GM13977 (cell line): ENCODE data around the gene FIGNL2.

Experiments used
- DNase-seq: peaks from one replicate; pipeline ENCODE4 v3.0.0; 2012; ENCODE audit warnings: low spot score
- in situ Hi-C: fragments of 300-500 bp; cut with MboI; formaldehyde crosslinking; loops from one replicate; pipeline ENCODE4 v1.12.0; 2022; ENCODE audit warnings: low sequenced_read_pairs, low pct_unique_long_range_greater_than_20kb, mixed read lengths, inconsistent platforms; ENCODE audit not compliant: unreplicated experiment
- TF ChIP-seq, protein P1 (sequence below): IDR thresholded peaks from 2 replicates; pipeline ENCODE4 v1.5.1; 2012; ENCODE audit warnings: mild to moderate bottlenecking, control low read depth; ENCODE audit not compliant: insufficient read depth; ENCODE audit errors: extremely low read depth, missing control alignments

The FIGNL2 gene

DNA sequence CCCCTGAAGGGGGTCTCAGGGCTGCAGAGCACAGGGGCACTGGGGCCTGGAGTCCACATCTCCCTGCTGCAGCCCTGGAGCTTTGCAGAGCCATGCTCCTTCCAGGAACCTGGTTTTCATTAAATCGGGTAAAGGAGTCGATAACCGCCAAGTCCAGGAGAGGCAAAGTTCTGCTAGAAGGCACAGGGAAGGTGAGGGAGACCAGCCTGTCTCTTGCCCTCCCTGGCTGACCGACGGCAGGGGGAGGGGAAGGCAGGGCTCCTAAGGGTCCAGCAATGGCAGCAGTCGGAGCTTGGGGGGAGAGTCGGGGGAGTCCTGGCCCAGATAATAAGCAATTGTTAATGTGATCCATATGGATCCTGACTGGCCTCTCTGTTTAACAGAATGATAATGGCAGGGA is 3.0 kb downstream of the FIGNL2 start:
- DNase-seq, result no peak
- TF ChIP-seq, protein P1, sequence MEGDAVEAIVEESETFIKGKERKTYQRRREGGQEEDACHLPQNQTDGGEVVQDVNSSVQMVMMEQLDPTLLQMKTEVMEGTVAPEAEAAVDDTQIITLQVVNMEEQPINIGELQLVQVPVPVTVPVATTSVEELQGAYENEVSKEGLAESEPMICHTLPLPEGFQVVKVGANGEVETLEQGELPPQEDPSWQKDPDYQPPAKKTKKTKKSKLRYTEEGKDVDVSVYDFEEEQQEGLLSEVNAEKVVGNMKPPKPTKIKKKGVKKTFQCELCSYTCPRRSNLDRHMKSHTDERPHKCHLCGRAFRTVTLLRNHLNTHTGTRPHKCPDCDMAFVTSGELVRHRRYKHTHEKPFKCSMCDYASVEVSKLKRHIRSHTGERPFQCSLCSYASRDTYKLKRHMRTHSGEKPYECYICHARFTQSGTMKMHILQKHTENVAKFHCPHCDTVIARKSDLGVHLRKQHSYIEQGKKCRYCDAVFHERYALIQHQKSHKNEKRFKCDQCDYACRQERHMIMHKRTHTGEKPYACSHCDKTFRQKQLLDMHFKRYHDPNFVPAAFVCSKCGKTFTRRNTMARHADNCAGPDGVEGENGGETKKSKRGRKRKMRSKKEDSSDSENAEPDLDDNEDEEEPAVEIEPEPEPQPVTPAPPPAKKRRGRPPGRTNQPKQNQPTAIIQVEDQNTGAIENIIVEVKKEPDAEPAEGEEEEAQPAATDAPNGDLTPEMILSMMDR, result no peak
- in situ Hi-C loops, result no loop called here

DNA sequence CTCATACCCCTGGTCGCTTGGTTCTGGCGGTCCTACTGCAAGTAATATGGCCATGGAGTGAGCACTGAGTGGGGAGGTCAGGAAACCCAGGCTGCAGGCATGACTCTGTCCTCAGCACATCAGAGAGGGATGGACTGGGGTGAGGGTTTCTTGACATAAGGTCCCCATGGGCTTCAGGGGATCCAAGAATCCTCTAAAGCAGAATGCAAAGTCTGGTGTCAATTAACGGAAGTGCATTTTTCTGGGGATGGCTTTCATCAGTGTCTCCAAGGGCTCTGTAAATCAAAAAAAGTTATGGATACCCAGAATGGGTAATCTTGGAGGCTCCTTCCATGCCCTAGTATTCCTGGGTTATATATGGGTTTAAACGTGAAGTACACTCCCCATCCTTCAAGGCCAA is 3.7 kb downstream of the FIGNL2 start:
- no peak for DNase-seq
- TF ChIP-seq, protein P1, result no peak
- in situ Hi-C loops, result no loop called here

DNA sequence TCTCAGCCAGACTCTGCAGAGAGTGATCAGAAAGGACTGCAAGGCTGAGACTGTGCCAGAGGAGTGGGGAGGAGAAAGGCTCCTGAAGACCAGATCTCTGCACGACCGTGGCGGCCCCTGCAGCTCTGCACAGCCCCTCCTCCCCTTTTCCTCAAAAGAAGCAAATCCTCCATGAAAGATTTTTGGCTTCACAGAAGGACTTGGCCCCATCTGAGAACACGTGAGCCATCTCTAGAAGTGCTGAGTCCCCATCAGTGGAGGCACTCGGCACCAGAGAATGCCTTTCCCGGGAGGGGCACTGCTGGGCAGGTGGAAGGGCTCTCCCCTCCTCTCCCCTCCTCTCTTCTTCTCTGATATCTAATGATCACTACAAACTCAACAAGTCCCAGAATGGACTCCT is 6.8 kb downstream of the FIGNL2 start:
- in situ Hi-C loops, result no loop called here
- TF ChIP-seq, protein P1, result no peak
- DNase-seq, result no peak

DNA sequence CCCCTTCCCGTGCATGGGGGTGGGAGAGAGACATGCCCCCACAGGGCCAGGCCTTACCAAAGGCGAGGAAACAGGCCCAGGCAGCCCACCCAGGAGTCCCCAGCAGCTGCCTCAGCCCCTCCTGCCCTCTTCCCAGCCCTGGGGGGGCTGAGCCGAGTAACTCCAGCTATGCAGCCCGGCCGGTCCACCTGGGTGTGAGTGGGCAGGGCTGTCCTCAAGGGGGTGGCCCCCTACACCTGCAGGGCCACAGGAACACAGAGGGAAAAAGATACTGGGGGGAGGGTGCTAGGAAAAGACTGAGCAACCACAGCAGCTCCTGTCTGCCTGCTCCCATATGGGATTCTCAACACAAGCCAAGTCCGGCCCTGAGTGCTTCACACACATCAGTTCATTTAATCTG is 7.6 kb downstream of the FIGNL2 start:
- no peak for DNase-seq
- TF ChIP-seq, protein P1, result no peak
- in situ Hi-C loops, result no loop called here

DNA sequence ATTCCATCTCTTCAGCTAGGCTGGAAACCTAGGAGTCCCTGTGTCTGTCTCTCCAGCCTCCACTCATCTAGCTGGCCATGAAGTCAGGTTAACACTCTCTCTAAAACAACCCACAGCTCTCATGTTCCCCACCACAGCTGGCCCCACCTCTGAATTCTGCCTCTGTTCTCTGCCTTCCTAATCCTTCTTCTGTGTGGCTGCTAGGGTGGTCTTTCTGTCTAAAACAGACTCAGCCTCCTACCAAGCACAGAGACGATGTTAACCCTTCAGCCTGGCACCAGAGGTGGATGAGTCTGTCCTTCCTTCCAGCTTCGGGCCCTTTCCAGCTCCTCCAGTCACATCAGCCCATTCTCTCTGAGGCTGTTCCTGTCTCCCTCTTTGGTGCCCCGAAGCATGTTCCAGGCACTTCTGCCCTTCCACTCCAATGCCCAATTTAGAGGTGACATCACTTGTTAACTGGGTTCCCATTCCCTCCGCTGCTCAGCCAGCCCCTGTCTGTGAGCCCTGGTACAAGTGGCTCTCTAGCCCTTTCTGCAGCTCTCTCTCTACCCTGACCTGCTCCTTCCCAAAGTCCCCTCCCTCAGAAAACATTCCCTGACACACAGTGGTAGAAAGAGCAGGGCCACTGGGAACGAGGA is 9.1 kb downstream of the FIGNL2 start:
- in situ Hi-C loops, result no loop called here
- TF ChIP-seq, protein P1, result no peak
- DNase-seq, result no peak

DNA sequence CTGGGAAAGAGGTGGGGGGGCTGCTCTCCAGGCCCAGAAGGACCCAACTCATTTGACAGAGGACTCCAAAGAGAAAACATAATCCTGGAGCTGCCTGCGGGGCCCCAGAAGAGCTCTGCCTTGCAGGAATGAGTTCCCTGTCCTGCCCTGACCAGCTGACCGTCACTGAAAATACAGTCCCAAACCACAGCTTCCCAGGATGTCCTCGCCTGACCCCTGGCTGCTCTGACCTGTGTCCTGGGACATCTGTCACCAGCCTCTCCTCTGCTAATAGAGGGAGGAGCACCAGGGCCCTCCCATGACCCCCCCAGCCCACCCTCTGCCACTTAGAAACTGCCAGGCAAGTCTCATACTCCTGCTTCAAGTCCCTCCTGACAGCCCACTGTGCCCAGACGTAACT is 9.8 kb downstream of the FIGNL2 start:
- DNase-seq, result no peak
- in situ Hi-C loops, result no loop called here
- TF ChIP-seq, protein P1, result no peak
